SK-N-SH (cell line): Measurements from ENCODE around the gene CUX1.

Experiments
- FOXM1 ChIP-seq: IDR thresholded peaks from 2 replicates; pipeline ENCODE4 v1.4.0; 2012; ENCODE audit warnings: low read depth, mild to moderate bottlenecking
- POLR2AphosphoS5 ChIP-seq: IDR thresholded peaks from 2 replicates; pipeline ENCODE4 v1.6.1; 2012; ENCODE audit warnings: low read depth, low read length
- SIN3A ChIP-seq: IDR thresholded peaks from 2 replicates; pipeline ENCODE4 v1.6.1; 2012; ENCODE audit warnings: low read depth, mild to moderate bottlenecking, low read length, moderate library complexity, borderline replicate concordance
- TAF1 ChIP-seq: IDR thresholded peaks from 2 replicates; pipeline ENCODE4 v1.6.1; 2012; ENCODE audit warnings: low read depth, mild to moderate bottlenecking, low read length, moderate library complexity, borderline replicate concordance
- TF ChIP-seq, protein P1 (sequence below): fragments of 200-600 bp; sonication (generic); IDR thresholded peaks from 2 replicates; pipeline ENCODE4 v1.6.1; 2017; ENCODE audit warnings: antibody characterized with exemption, mild to moderate bottlenecking, moderate library complexity

DNA sequence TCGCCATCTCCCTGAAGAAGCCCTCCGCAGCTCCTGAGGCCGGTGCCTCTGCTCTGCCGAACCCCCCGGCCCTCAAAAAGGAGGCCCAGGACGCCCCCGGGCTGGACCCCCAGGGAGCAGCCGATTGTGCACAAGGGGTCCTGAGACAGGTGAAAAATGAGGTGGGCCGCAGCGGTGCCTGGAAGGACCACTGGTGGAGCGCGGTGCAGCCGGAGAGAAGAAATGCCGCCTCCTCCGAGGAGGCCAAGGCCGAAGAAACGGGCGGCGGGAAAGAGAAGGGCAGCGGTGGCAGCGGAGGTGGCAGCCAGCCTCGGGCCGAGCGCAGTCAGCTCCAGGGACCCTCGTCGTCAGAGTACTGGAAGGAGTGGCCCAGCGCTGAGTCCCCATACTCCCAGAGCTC is 384.1 kb downstream of the CUX1 start:
- TF ChIP-seq FOXM1 (no peak), POLR2AphosphoS5 (no peak), SIN3A (no peak), TAF1 (no peak)
- TF ChIP-seq, protein P1, sequence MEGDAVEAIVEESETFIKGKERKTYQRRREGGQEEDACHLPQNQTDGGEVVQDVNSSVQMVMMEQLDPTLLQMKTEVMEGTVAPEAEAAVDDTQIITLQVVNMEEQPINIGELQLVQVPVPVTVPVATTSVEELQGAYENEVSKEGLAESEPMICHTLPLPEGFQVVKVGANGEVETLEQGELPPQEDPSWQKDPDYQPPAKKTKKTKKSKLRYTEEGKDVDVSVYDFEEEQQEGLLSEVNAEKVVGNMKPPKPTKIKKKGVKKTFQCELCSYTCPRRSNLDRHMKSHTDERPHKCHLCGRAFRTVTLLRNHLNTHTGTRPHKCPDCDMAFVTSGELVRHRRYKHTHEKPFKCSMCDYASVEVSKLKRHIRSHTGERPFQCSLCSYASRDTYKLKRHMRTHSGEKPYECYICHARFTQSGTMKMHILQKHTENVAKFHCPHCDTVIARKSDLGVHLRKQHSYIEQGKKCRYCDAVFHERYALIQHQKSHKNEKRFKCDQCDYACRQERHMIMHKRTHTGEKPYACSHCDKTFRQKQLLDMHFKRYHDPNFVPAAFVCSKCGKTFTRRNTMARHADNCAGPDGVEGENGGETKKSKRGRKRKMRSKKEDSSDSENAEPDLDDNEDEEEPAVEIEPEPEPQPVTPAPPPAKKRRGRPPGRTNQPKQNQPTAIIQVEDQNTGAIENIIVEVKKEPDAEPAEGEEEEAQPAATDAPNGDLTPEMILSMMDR: no peak
